GM12892 (cell line): Measurements from ENCODE around the gene TMEFF1.

Experiments
- DNase-seq: peaks from one replicate; pipeline ENCODE4 v3.0.0; 2011; ENCODE audit not compliant: insufficient read length
- FAIRE-seq: peaks from 2 replicates; lab custom pipeline; 2011; peaks lifted over from hg19 to GRCh38; lab: Jason Lieb, UNC
- POLR2A ChIP-seq: IDR thresholded peaks from 2 replicates; pipeline ENCODE4 v1.6.1; 2011; ENCODE audit warnings: low read depth, low read length, control low read depth
- POLR2AphosphoS5 ChIP-seq: IDR thresholded peaks from 2 replicates; pipeline ENCODE4 v1.6.1; 2011; ENCODE audit warnings: low read depth, low read length, control low read depth
- TAF1 ChIP-seq: IDR thresholded peaks from 2 replicates; pipeline ENCODE4 v1.6.1; 2011; ENCODE audit warnings: low read depth, mild to moderate bottlenecking, control low read depth, low read length, borderline replicate concordance

TMEFF1 gene

GRCh38 chr9:100619194-100619593 is 146.2 kb downstream of the TMEFF1 start:
- DNase-seq (no peak), FAIRE-seq (no peak)
- TF ChIP-seq POLR2AphosphoS5, result no peak
- no peak for TF ChIP-seq POLR2A
- TF ChIP-seq TAF1, result no peak

GRCh38 chr9:100619665-100620064 is 146.7 kb downstream of the TMEFF1 start:
- FAIRE-seq (no peak), DNase-seq (no peak)
- TF ChIP-seq POLR2A, result no peak
- TF ChIP-seq POLR2AphosphoS5, result no peak
- no peak for TF ChIP-seq TAF1

GRCh38 chr9:100623969-100624368 is 151.0 kb downstream of the TMEFF1 start:
- FAIRE-seq (no peak), DNase-seq (no peak)
- TF ChIP-seq POLR2A (no peak), POLR2AphosphoS5 (no peak), TAF1 (no peak)

GRCh38 chr9:100626949-100627348 is 154.0 kb downstream of the TMEFF1 start:
- FAIRE-seq, result no peak

More at GRCh38 chr9:100626949-100627348, 154.0 kb downstream of the TMEFF1 start:
- TF ChIP-seq TAF1 (no peak), POLR2A (no peak), POLR2AphosphoS5 (no peak)
- DNase-seq, result no peak
